IPS DF 4.7 (cell line): ENCODE results near the gene PIGH.
"Not testable (repeated sequence)": the region's sequence is repeated elsewhere in the genome, so short reads cannot be mapped to it uniquely, and the experiment has no call there.

ENCODE experiments used
- DNase-seq: peaks from one replicate; pipeline ENCODE4 v3.0.0-alpha.2; 2013; ENCODE audit warnings: low spot score; ENCODE audit errors: extremely low read depth

The PIGH gene

DNA sequence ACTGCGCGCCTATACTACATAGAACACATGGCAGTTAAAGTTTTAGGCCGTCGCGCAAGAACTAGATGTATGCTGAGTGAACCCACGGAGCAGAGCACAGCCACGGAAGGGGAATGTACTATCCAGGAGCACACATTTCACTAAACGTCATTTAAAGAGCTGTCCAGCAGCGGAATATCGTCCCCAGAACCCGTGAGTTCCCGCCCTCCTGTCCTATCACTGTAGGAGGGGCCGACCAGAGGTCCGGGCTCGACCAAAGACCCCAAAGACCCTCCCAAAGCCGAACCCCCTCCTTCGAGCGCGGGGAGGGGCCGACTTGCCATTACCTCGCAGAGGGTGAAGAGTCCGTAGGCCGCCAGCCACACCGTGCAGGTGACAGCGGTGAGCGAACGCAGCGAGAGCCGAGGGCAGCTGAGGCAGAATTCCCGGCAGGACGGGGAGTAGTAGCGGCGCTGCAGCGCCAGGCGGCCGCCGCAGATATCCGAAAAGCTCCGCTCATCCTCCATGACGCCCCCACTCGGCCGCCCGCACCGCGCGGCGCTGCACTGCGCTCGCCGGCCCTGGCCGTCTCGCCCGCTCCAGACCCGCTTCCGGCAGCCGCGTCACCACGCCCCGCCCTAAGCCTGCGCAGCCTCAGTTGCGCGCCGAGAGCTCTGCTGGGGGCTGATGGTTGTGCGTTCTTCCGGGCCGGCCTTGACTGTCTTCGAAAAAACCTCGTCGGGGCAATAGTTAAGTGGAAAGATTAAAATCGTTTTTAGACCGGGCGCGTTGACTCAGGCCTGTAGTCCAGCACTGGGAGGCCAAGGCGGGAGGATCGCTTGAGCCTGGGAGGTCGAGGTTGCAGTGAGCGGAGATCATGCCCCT is at the start of gene PIGH:
PIGH (minus strand) TSS at position 571 of the 864 bp plus-strand sequence; CDS start at position 506, 65 bp downstream.
- peak; percentile 44 for DNase-seq

DNA sequence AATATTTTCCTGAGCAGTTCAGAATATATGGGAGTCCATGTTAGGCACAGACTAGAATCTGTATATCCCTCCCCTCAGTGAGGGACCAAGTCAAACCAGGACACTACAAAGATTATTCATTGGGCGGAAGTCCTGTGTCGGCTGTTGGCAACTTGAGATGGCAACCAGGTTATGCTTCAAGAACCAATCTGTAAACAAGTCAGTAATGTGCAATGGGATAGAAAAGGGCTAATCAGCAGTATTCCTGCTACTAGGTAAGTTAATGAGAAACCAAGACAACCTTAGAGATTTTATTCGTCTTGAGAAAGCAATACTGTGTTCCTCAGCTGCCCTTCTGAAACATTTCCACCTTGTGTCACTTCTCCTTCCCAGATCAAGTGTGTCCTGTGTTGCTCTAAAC is 46.1 kb upstream of the PIGH start:
- no peak for DNase-seq

GRCh38 chr14:67645414-67645813 is 45.3 kb upstream of the PIGH start:
- DNase-seq: no peak

DNA sequence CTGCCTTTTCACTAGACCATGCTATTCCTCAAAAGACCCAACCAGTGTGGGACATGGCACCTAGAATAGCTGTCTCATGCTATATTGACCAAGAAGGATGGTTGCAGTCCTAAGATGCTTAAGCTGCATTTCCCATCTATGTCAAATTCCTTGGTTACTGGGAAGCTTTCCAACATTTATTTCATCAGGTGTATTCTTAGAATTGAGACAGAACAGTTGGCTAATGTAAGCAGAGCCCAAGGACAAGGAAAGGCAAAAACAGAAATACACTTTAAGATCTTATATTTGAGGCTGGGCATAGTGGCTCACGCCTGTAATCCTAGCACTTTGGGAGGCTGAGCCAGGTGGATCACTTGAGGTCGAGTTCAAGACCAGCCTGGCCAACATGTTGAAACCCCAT is 44.4 kb upstream of the PIGH start:
- DNase-seq: no peak

DNA sequence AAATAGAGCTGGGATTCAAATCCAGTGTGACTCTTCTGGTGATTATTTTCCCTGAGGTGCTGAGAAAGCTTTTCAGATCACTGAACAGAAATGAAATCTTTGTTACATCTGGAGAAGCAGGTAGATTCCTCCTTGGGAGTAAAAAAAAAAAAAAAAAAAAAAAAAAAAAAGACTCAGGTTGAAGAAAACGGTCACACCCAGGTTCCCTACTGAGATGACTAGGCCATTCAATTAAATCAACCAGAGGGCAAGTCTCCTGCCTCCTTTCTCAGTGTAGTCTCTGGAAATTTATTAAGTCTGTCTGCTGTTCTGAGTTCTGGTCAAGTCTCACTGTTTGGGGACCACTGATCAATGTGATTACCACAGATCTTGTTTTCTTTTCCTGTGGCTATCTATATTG is 43.6 kb upstream of the PIGH start:
- no peak for DNase-seq

DNA sequence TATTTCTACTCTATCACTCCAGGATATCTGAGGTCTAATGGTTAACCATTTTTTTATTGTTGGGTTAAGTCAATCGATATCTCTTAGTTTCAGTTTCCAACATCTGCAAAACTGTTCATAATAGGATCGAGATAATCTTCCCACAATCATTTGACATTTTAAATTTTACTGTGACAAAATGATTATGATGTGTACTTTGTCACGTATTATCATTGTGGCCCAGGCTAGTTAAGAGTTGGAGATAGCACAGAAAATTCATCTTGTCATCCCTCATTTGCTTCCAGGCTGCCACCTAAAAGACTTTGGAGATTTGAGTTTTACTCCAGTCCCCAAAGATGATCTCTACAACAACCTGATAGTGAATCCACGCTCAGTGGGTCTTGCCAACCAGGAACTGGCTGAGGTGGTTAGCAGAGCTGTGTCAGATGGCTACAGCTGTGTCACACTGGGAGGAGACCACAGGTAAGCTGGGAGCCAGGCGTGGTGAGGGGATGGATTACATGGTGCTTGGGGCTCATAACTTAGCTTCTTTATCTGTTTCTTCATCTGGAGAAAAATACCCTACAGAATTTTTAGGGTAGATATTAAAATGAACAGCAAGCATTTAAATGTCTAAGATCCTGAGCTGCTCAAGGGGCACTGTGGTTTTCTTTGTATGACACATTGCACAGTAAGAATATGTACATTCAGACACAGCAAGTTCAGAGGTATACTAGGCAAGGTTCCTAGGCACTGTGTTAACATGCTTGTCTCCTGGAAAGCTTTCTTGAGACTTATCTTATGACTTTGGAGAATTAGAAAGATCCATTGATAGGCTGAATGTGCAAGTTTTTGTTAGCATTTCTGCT is 42.1 kb upstream of the PIGH start:
- DNase-seq: no peak

DNA sequence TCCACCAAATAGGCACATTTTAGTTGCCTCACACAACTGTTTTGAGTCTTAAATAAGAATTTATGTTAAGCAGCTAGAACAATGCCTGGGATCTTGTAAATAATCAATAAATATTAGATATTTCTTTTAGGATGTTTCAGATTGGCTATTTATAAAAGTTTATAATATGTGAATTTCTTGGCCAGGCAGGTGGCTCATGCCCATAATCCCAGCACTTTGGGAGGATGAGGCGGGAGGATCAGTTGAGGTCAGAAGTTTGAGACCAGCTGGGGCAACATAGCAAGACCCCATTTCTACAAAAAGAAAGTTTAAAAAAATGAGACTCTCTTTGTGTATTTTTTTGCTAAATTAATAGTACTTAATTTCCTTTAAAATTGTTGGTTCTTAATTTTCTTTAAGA is 41.4 kb upstream of the PIGH start:
- DNase-seq: no peak

GRCh38 chr14:67638642-67639041 is 38.6 kb upstream of the PIGH start:
- no peak for DNase-seq

DNA sequence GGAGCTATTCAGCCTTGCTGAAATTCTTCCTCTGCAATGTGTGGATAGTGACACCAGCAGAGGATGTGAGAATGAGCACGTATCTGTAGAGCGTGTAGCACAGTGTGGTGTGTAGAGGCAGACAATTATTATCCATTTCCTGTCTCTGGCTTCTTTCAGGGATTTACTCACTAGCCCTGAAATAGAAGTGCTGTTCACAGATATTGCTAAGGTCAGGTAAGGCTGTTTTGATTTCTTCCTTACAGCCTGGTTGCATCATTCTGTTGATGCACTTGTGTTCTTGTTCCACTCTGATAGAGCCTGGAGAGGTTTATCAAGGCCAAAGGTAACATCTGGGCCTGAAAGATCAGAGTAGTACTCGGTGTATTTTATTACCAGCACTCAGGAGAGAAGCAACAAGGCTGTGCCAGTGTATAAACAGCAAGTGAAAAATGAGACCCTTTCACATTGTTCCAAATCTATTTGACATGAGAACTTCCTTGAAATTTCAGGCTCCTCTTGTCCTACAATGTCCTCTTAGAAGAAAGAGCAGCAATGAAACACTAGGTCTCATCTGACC is 36.4 kb upstream of the PIGH start:
- no peak for DNase-seq

DNA sequence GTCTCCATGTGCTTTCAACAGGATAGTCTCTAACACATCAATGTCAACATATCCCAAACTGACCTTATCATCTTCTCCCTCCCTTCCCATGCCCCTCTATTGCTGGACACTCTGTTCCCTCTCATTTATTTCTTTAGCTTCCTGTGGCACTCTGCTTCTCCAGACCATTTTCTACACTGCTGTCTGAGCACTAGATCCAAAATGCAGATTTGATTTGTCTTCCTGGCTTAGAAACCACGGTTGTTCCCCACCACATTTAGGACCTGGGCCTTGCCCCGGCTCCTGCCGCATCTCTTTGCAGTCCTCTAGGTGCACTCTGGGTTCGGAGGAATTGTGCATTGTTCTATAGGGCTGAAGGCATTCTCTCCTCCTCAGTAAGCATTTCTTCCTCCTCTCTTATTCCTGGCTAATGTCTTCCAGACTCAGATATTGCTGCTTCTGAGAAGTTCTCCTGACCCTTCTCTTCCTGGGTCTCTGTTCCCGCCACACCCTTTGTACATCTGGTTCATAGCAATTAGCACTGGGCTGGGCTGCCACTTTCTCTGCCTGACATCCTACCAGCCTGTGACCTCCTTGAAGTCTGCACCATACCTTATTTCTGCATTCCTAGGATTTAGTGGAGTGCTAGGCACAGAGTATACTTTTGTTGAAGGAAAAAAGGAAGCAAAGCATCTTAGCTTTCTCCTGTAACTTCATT is 33.5 kb upstream of the PIGH start:
- no peak for DNase-seq

DNA sequence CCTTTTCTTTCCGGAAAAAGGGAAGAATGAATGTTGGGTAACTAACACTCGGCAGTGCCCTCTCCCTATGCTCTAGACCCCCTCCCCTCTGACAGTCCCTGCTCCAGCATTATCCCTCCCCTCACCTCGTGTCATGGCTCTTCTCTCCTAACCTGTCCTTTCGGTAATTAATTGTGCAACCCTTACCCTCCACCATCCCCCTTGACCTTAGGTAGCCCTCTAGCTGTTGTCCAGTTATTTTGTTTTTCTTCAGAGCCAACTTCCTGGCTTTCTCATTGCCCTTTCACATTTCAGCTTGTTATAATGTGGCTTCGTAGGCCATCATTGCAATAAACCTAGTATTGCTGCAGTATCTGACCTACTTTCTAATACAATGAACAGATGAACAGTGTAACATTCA is 30.9 kb upstream of the PIGH start:
- DNase-seq: no peak

GRCh38 chr14:67630186-67630585 is 30.1 kb upstream of the PIGH start:
- DNase-seq: no peak

DNA sequence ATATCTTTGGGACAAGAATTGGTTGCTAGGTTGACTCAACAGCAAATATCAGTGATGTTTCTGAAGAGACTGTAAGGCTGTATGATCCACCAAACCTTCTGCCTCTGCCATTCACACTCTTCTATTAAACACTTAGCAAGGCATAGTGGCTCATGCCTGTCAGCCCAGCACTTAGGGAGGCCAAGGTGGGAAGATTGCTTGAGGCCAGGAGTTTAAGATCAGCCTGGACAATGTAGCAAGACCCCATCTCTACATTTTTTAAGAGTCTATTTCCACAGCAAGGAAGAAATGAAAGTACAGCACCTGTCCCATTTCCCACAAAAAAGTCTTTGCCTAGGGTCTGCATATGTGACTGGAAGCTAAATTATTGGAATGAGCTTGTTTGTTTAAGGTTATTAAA is 27.5 kb upstream of the PIGH start:
- DNase-seq: no peak

GRCh38 chr14:67626131-67626530 is 26.1 kb upstream of the PIGH start:
- DNase-seq: not testable (repeated sequence)

GRCh38 chr14:67623114-67623513 is 23.0 kb upstream of the PIGH start:
- DNase-seq: no peak

DNA sequence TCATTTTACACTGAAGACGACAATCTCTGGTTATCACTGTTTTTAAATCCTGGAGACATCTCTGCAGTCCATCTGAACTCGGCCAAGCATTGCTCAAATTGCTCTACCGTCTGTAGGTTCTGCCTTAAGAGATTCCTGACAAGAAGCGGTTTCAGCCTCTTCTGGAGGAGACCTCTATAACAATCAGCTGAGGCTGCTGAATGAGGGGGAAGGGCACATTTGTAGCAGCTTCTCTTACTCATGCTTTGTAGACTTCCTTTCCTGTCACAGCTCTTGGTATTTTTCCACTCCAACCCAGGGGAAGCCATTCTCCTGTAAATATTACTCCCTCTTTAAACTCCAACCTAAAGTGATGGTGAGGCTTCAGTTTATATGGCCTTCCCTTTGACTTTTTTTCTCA is 22.6 kb upstream of the PIGH start:
- peak; percentile 44 for DNase-seq

- DNase-seq: no peak
Measured at GRCh38 chr14:67620217-67620785, 20.2 kb upstream of the PIGH start.

- peak; percentile 64 for DNase-seq
Measured at GRCh38 chr14:67619446-67620216, 19.6 kb upstream of the PIGH start, which contains the start of gene ARG2. TSS of gene ARG2 (plus strand) at chr14:67619920. CDS start at chr14:67619978, 58 bp downstream.

GRCh38 chr14:67618617-67619063 is 18.6 kb upstream of the PIGH start:
- DNase-seq: no peak

DNA sequence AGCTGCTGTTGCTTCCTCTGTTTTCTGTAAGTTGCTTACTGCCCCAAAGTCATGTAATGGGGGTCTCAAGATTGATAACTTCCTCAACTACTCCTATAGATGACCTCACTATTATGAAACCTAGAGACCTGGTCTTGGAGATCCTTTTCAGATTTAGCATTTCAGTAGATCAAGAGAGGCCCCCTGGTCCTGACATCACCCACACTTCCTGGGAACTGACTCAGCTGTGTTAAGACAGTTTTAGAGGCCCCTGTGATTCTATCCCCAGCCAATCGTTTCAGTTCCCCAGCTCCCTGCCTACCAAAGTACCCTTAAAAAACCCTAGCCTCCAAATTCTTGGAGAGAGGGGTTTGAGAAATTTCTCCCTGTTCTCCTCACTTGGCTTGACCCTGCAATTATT is 10.4 kb upstream of the PIGH start:
- DNase-seq: no peak
